NCI-H146 treated with DMSO at 0.1 percent for 48 hours (cell line): Measurements from ENCODE around the gene SRBD1.

Source experiments
- DNase-seq: peaks from one replicate; lab custom pipeline; 2025; ENCODE audit not compliant: unreplicated experiment; lab: John Stamatoyannopoulos, UW

The SRBD1 gene

GRCh38 chr2:45611020-45611859, at the start of gene SRBD1:
TSS of gene SRBD1 (minus strand) at chr2:45611267. CDS start at chr2:45605441, 5,826 bp downstream.
- peak; percentile 87 for DNase-seq

DNA sequence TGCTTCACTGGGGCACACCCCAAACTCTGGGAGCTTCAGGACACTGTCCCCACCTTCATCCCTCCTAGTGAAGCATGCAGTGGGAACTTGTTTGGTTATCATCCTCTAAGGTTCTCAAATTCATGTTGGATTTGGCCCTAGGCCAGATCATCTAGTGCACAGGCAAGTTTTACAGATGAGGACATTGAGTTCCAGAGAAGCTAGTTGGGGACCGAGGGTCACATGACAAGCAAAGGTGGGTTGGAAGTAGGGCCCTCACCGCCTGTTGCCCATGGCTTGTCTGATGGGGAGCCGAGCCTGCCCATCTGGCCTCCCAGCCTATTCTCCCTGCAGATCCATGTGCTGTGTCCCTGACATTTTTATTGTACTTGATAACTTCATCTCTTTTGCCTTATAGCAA, 43.2 kb upstream of the SRBD1 start:
- DNase-seq = no peak

DNA sequence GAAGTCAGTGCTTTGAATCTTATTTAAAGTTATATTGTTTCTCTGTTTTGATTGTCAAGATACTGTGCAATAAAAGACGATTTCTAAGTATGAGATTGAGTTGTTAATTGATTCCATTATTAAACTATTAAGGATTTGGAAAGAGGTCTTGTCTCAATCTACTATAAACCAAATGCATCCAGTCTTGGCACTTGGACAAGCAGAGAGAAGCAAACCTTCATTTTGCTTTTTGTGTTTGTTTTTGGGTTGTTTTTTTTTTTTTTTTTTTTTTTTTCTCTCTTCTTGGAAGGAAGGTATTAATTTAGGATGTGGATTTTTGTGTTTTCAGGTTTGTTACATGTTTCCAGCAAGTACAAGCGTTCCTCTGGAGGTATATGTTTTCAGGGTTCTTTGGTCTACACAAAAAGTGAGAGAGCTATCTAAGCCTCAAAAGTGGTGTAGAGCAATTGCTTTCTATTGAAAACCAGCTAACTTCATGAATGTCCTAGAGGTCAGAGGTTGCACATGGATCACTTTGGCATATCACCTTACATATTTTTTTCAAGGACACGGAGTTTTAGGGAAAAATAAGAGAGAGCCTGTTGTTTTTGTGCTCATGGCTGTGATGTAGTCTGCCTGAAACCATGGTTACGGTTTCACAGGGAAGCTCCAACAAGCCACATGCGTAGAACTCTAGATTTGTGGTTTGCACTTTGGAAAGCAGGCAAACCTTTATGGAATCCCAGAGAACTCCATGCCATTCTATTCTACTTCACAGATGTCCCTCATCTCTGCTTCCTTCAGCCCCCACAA, 42.3 kb upstream of the SRBD1 start:
- no peak for DNase-seq

- peak; percentile 32 for DNase-seq
Observed at GRCh38 chr2:45652090-45653031, 41.3 kb upstream of the SRBD1 start.

- DNase-seq = no peak
Observed at GRCh38 chr2:45651415-45652089, 40.5 kb upstream of the SRBD1 start, which contains the start of gene PRKCE. TSS of gene PRKCE (plus strand) at chr2:45651675.

DNA sequence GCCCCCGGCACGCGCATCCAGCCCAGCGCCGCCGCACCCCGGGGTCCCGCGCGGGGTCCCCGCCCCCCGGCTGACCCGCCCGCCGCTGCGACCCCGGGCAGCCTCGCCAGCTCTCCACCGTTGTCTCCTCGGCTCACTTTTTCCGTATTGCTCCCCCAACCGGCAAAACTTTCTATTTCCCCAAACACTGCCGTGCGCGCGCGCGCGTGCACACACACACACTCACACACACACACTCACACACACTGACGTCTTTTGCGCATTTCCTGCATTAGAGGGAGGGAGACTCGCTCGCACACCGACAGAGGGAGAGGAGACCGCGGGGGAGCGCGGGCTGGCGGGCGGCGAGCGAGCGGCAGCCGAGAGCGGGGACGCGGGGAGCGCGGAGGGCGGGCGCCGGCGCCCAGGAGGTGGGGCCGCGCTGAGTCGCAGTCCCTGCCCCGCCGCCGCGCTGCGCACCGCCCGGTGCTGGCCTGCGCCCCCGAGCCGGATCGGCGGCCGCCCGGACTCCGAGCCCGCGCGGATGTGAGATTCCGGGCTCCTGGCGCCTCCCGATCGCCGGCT, 39.9 kb upstream of the SRBD1 start:
- peak; percentile 73 for DNase-seq

- DNase-seq = no peak
Observed at GRCh38 chr2:45649858-45650811, 39.1 kb upstream of the SRBD1 start.

DNA sequence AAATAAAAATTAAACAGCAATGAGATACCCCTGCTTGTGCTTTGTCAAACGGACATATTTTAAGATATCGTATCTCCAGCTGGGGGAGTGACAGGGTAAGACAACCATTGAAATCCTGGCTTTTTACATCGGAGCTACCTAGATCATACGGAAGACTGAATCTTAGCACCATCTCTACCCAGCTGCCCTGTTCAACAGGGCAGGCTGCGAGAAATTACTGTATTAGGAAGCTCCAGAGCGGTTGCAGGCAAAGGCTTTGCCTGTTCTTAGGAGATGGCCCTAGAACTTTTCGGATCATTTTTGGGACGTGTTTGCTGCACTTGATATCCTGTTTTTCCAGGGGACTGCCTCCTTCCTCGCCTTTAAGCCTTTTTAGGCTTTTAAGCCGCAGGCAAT, 38.4 kb upstream of the SRBD1 start:
- no peak for DNase-seq

- no peak for DNase-seq
Observed at GRCh38 chr2:45648636-45649035, 37.6 kb upstream of the SRBD1 start.

- DNase-seq = no peak
Observed at GRCh38 chr2:45647986-45648520, 37.0 kb upstream of the SRBD1 start.

GRCh38 chr2:45647356-45647755, 36.3 kb upstream of the SRBD1 start:
- no peak for DNase-seq

GRCh38 chr2:45646289-45646688, 35.2 kb upstream of the SRBD1 start:
- DNase-seq = no peak

GRCh38 chr2:45643543-45644542, 32.8 kb upstream of the SRBD1 start:
- peak; percentile 39 for DNase-seq

DNA sequence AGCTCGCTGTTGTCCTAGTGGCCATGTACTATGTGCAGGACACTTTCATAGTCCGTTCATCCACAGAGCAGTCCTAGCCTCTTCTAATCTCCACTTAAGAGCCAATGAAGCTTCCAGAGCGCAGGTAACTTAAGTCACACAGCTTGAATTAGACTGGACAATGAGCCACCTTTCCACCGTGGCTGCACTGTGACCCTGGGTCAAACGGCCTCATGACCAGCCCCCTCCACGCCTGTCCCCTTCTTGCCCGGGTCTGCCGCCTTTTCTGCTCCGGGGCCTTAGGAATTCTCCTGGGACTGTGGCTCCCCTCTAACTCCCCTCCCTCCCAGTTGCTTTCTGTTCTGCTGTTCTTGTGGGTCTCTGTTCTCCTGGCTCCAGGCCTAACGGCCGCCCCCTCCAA, 32.0 kb upstream of the SRBD1 start:
- DNase-seq = no peak

GRCh38 chr2:45640576-45640975, 29.5 kb upstream of the SRBD1 start:
- DNase-seq = no peak

- DNase-seq = no peak
Observed at GRCh38 chr2:45637440-45637839, 26.4 kb upstream of the SRBD1 start.

DNA sequence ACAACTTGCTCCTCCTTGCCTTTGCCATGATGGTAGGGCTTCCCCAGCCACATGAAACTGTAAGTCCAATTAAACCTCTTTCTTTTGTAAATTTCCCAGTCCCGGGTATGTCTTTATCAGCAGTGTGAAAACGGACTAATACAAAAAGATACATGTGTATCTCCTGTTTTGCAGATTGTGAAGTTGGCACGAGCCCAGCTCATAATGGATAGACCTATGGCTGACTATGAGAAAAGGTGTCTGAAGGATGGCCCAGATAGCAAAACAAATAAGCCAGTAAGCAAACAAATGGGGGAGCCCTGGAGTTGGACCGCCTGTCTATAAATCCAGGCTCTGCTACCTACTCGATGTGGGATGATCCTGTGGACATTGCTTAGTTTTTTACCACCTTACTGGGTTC, 24.9 kb upstream of the SRBD1 start:
- DNase-seq = peak; percentile 31

- DNase-seq = no peak
Observed at GRCh38 chr2:45634223-45634622, 23.2 kb upstream of the SRBD1 start.
